Prostate gland (tissue), 2 donors: Measurements from ENCODE around the gene SH2D1B. TPM values are rescaled to one million over a fixed set of nuclear protein-coding genes. Genes with fewer than 3 reads are reported as not detected.
"Not testable (repeated sequence)": the region's sequence is repeated elsewhere in the genome, so short reads cannot be mapped to it uniquely, and the experiment has no call there.

ENCODE experiments used
- DNase-seq: peaks from one replicate; pipeline ENCODE4 v3.0.0-alpha.2; 2019; ENCODE audit warnings: low spot score
- H3K27ac ChIP-seq, 2 donors: fragments of 200-600 bp; sonication (generic); 2 replicates each; pipeline ENCODE4 v1.5.1; 2017 to 2019
- H3K27me3 ChIP-seq: fragments of 200-600 bp; sonication (generic); replicated peaks from 2 replicates; pipeline ENCODE4 v1.5.1; 2019; ENCODE audit not compliant: insufficient read depth
- H3K36me3 ChIP-seq, 2 donors: fragments of 200-600 bp; sonication (generic); 1 replicate in 1 of 2; 2 replicates in 1 of 2; pipeline versions ENCODE4 v1.5.1 to v1.8.1; 2017 to 2019
- H3K4me1 ChIP-seq: fragments of 200-600 bp; sonication (generic); replicated peaks from 2 replicates; pipeline ENCODE4 v1.5.1; 2019
- H3K4me3 ChIP-seq, 2 donors: fragments of 200-600 bp; sonication (generic); 2 replicates each; pipeline ENCODE4 v1.5.1; 2017 to 2019
- H3K9me3 ChIP-seq: fragments of 200-600 bp; sonication (generic); 2 replicates; pipeline ENCODE4 v1.5.1; 2017
- CTCF ChIP-seq, 4 experiments: fragments of 200-600 bp in 2 of 4; fragments of 450-650 bp in 2 of 4; sonication (generic) in 2 of 4; IDR thresholded peaks; 1 replicate in 3 of 4; 2 replicates in 1 of 4; pipeline ENCODE4 v1.5.1; 2016 to 2019; ENCODE audit warnings: antibody characterized with exemption in 4 of 4, mild to moderate bottlenecking in 2 of 4, moderate library complexity in 2 of 4
- POLR2A ChIP-seq: fragments of 450-650 bp; IDR thresholded peaks from one replicate; pipeline ENCODE4 v1.6.1; 2016; ENCODE audit warnings: antibody characterized with exemption, mild to moderate bottlenecking
- POLR2AphosphoS5 ChIP-seq: sonication (generic); formaldehyde crosslinking; IDR thresholded peaks from one replicate; pipeline ENCODE4 v1.6.1; 2017; ENCODE audit warnings: antibody characterized with exemption
- WGBS: methylation state at CpG from one replicate; pipeline ENCODE4 v1.1.5; 2018; 5-methylcytosine and 5-hydroxymethylcytosine counted together
- intact Hi-C: fragments of 100-400 bp; cut with DNase I; formaldehyde crosslinking; loops from one replicate; pipeline ENCODE4 v1.14.2; 2022
- total RNA-seq, 2 donors: library from RNA; depleted of rRNA; stranded (reverse); fragments of >200 nt; gene quantifications; one replicate each; pipeline ENCODE4 v1.1.0, GENCODE V29; 2016

SH2D1B gene
- total RNA-seq, 2 donors from 2014 or later, result not detected

- Histone ChIP-seq H3K4me3 (no peak overlapping the region), H3K36me3 (no peaks in the 10 kb centered on the region), H3K9me3 (no peaks in the 10 kb centered on the region), H3K27ac (peak overlapping the region in 1 of 2 donors; percentile 26), H3K27me3 (no peaks in the 10 kb centered on the region), H3K4me1 (no peaks in the 10 kb centered on the region)
- intact Hi-C loops, result loop anchor here (10.0 kb wide), 1 partner anchor 951 kb away; no protein-coding TSS in a partner anchor
- no peak for DNase-seq
- 66% methylated on average over 5 of the region's 5 CpGs for WGBS
- TF ChIP-seq CTCF (IDR thresholded peaks at IDR 0.05), result no peak
- peak; percentile 59 for TF ChIP-seq POLR2AphosphoS5
Observed at GRCh38 chr1:162353702-162354101, 58.2 kb downstream of the SH2D1B start.

GRCh38 chr1:162353078-162353477, 58.9 kb downstream of the SH2D1B start:
- no peak overlapping the region for H3K4me3 ChIP-seq
- 91% methylated on average over 9 of the region's 9 CpGs for WGBS
- H3K27ac ChIP-seq, result peak overlapping the region in 1 of 2 donors; percentile 26
- DNase-seq, result no peak
- intact Hi-C loops, result loop anchor here (10.0 kb wide), 1 partner anchor 952 kb away; no protein-coding TSS in a partner anchor
- H3K4me1 ChIP-seq, result no peaks in the 10 kb centered on the region
- no peaks in the 10 kb centered on the region for H3K27me3 ChIP-seq
- no peaks in the 10 kb centered on the region for H3K36me3 ChIP-seq
- TF ChIP-seq POLR2AphosphoS5, result no peak
- no peak for TF ChIP-seq POLR2A
- TF ChIP-seq CTCF (IDR thresholded peaks at IDR 0.05), result no peak
- H3K9me3 ChIP-seq, result no peaks in the 10 kb centered on the region

GRCh38 chr1:162351874-162352273, 60.1 kb downstream of the SH2D1B start:
- H3K9me3 ChIP-seq, H3K4me3 ChIP-seq, H3K4me1 ChIP-seq, H3K27me3 ChIP-seq, DNase-seq, H3K27ac ChIP-seq, H3K36me3 ChIP-seq: not testable (repeated sequence)
- 93% methylated on average over 3 of the region's 4 CpGs for WGBS
- intact Hi-C loops, result loop anchor here (10.0 kb wide), 1 partner anchor 953 kb away; no protein-coding TSS in a partner anchor

- 88% methylated on average over 6 of the region's 6 CpGs for WGBS
- no peak overlapping the region for H3K4me3 ChIP-seq
- no peak for TF ChIP-seq POLR2AphosphoS5
- TF ChIP-seq CTCF (IDR thresholded peaks at IDR 0.05), result no peak
- no peak for TF ChIP-seq POLR2A
- H3K4me1 ChIP-seq, result no peaks in the 10 kb centered on the region
- H3K36me3 ChIP-seq, result no peaks in the 10 kb centered on the region
- no peaks in the 10 kb centered on the region for H3K27me3 ChIP-seq
- H3K27ac ChIP-seq, result no peak overlapping the region
- intact Hi-C loops, result loop anchor here (10.0 kb wide), 1 partner anchor 953 kb away; no protein-coding TSS in a partner anchor
- H3K9me3 ChIP-seq, result no peaks in the 10 kb centered on the region
- no peak for DNase-seq
Observed at GRCh38 chr1:162351246-162351842, 60.6 kb downstream of the SH2D1B start.

GRCh38 chr1:162349635-162350330, 62.2 kb downstream of the SH2D1B start:
- Histone ChIP-seq H3K4me3 (no peak overlapping the region), H3K27ac (no peak overlapping the region), H3K4me1 (no peaks in the 10 kb centered on the region), H3K9me3 (no peaks in the 10 kb centered on the region), H3K36me3 (no peaks in the 10 kb centered on the region), H3K27me3 (no peaks in the 10 kb centered on the region)
- no peak for DNase-seq
- WGBS, result 48% methylated on average over 11 of the region's 11 CpGs
- no peak for TF ChIP-seq POLR2A
- peak; percentile 43 for TF ChIP-seq POLR2AphosphoS5
- intact Hi-C loops, result loop anchor here (10.0 kb wide), 1 partner anchor 955 kb away; no protein-coding TSS in a partner anchor
